WTC11 (cell line): ENCODE data around the gene SLC31A1.

Experiments used
- ATF2 ChIP-seq: sonication (generic); formaldehyde crosslinking; IDR thresholded peaks from 2 replicates; pipeline ENCODE4 v1.8.1; 2022; ENCODE audit warnings: low read depth, missing genetic modification reagents, borderline replicate concordance
- CTCF ChIP-seq: fragments of 200-600 bp; IDR thresholded peaks from 2 replicates; pipeline ENCODE4 v1.8.0; 2022; ENCODE audit warnings: antibody characterized with exemption
- FOXK1 ChIP-seq: sonication (generic); formaldehyde crosslinking; IDR thresholded peaks from 2 replicates; pipeline ENCODE4 v1.8.0; 2022; ENCODE audit warnings: mild to moderate bottlenecking, moderate library complexity, missing genetic modification reagents
- STAT6 ChIP-seq: sonication (generic); formaldehyde crosslinking; conservative IDR thresholded peaks from 2 replicates; pipeline ENCODE4 v1.8.1; 2023; ENCODE audit warnings: mild to moderate bottlenecking, low read depth, missing genetic modification reagents, moderate library complexity
- TEAD4 ChIP-seq: sonication (generic); formaldehyde crosslinking; IDR thresholded peaks from 2 replicates; pipeline ENCODE4 v1.8.0; 2022; ENCODE audit warnings: mild to moderate bottlenecking, missing genetic modification reagents

GRCh38 chr9:113231701-113232100, 10.4 kb downstream of the SLC31A1 start:
- TF ChIP-seq CTCF = no peak
- TF ChIP-seq STAT6 (CRISPR knock-in tag) = no peak
- no peak for TF ChIP-seq FOXK1 (CRISPR knock-in tag)
- TF ChIP-seq TEAD4 (CRISPR knock-in tag) = no peak
- no peak for TF ChIP-seq ATF2 (CRISPR knock-in tag)
